Activated T-cell treated with anti-CD3 and anti-CD28 coated beads for 48 hours (primary cell): Measurements from ENCODE around the gene MED8.

Source experiments
- DNase-seq: peaks from one replicate; pipeline ENCODE4 v3.0.0-alpha.2; 2020; ENCODE audit warnings: low read depth

The MED8 gene

DNA sequence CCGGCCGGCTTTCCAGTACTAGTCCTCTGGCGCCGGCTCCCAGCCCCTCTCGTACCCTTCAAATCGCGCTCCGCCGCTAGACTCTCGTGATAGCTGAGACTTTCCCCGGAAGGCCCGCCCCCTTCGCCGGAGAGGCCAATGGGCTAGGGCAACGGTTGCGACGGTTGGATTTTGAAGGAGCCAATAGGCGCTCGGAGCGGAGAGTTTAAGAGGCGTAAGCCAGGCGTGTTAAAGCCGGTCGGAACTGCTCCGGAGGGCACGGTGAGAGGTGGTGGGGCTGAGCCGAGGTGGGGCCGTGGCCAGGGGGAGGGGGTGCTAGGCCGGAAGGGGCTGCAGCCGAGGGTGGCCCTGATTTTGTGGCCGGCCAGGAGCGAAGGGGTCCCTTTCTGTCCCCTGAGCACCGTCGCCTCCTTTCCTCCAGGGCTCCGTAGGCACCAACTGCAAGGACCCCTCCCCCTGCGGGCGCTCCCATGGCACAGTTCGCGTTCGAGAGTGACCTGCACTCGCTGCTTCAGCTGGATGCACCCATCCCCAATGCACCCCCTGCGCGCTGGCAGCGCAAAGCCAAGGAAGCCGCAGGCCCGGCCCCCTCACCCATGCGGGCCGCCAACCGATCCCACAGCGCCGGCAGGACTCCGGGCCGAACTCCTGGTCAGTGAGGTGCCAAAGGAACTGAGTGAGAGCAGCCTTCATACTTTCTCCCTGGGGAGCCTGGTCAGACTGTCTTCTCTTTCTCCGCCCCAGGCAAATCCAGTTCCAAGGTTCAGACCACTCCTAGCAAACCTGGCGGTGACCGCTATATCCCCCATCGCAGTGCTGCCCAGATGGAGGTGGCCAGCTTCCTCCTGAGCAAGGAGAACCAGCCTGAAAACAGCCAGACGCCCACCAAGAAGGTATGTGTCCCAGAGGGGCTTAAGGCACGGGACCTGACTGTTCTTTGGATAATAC lies 30.6 kb downstream of the MED8 start, which contains the start of gene CDC20:
Gene CDC20, plus strand, starts transcription at position 236 of the 948 bp plus-strand sequence. Its CDS starts 235 bp downstream, at position 471.
- peak; percentile 99 for DNase-seq

DNA sequence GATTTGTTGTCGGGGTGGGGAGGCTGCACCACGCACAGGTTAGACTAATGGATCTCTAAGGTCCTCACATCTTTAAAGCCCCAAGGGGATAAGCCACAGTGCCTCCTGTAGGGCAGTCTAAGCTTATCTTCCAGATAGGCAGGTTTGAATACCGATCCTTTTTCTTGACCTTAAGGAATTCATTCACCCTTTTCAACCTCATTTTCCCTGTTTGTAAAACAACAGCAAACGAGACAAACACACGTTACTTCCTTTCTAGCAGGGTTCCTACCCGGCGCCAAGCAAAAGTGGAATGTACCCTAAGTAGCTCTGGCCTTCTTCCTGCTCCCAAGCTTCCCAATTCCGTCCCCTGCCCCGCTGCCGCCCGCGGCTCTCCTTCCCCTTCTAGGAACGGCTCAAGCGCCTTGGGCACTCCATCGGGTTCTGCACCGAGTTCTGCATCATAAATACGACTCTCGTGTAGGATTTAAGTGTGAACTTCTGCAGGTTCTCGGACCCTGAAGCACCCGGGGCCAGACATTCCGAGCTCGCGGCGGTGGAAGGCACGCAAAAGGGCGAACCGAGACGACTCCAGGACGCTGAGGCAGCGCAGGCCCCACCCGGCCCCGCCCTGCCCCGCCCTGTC lies 31.4 kb downstream of the MED8 start:
- no peak for DNase-seq

DNA sequence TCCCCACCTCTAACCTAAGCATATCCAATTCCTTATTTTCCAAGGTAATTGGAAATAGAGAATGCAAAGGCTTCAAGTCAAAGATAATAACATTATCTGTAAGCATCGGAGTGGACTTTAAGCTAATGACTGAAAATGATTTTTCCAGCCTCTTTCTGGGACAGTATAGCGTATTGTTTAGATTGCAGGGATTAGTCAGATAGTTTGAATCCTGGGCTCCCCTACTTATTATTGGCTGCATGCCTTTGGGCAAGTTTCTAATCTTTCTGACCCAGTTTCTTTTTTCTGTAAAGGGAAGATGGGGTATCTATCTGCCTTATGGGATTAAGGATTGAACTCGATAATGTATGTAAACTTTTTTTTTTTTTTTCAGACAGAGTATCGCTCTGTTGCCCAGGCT lies 32.3 kb downstream of the MED8 start:
- no peak for DNase-seq

DNA sequence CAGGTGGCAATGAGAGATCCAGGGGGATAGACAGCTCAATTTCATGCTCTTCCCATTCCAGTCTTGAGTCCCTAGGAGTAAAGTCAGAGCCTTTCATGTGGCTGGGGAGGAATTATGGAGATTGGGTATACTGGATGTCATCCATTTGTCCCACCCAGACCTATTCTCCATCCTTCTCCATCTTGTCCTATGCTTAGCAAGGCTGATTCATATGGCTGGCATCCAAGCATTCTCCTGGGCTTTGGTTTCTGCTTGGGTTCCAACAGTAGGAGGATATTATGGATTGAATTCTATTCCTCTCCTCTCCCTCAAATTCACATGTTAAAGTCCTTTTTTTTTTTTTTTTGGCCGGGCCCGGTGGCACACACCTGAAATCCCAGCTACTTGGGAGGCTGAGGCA lies 34.7 kb downstream of the MED8 start:
- DNase-seq, result no peak

DNA sequence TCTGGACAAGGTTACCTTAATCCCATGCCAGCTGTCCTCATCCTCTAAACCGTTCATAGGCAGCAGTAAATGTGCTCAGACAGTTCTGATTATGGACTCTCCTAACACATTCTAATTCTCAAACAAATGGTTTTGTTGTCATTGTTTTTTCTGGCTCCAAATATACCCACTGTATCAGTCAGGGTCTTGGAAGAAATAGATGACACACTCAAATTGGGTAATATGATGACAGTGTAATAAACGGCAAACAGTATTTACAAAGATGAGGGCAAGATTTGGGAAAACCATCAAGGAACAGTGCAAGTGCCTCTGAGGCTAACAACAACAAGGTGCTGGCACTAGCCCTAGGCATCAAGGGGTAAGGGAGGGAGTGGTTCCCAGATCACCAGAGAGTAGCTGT lies 35.1 kb downstream of the MED8 start:
- DNase-seq, result no peak

DNA sequence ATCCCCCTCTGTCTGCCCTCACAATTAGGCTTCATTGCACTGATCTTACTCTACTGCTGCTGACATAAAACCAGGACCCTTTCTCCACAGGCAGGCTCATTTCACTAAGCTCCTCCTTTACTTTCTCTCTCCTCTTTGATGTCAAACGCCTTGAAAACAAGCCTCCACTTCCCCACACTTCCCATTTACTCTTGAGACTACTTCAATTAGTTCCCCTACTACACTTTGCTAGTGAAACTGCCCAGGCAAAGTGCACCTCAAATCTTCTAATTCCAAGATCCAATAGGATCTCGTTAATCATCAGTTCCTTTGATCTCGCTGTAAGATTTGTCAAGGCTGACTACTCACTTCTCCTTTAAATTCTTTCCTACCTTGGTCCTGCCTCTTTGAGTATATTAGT lies 36.7 kb downstream of the MED8 start:
- DNase-seq, result no peak

DNA sequence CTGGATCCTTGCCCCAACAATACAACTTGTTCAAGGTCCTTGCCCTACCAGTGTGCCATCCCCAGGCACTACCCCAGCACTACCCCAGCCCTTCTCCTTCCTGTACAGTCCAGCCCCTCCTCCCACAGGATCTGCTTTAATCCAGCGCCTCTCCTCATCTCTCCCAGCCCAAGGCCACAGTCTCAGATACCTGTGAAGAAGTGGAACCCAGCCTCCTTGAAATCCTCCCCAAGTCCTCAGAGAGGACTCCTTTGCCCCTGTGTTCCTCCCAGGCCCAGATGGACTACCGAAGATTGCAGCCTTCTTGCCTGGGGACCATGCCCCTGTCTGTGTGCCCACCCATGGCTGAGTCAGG lies 37.3 kb downstream of the MED8 start:
- no peak for DNase-seq

DNA sequence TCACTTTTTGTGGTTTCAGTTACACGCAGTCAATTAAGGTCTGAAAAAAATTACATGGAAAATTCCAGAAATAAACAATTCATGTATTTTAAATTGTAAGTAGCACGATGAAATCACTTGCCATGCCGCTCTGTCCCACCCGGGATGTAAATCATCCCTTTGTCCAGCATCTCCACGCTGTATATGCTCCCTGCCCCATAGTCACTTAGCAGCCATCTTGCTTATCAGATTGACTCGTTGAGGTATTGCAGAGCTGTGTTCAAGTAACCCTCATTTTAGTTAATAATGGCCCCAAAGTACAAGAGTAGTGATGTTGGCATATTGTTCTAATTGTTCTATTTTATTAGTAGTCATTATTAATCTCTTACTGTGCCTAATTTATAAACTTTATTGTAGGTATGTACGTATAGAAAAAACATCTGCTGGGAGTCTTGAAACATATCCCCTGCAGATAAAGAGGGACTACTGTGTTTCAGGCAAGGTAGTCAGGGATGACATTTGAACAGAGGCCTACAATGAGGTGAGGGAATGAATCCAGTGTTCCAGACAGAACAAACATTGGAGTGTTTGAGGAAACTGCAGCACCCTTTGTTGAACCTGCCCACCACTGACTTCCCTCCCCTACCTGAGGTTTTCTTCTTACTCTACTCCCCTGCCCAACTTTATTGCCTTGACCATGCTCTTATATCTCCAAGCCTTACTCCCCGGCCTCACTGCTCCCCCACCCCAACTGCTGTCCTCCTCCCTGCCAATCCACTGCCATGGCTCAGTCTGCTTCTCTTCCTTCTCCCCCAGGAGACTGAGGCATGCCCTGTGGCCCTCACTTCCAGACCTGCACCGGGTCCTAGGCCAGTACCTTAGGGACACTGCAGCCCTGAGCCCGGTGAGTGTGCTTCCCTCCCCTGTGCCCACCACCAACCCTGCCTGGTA lies 37.9 kb downstream of the MED8 start:
- DNase-seq, result no peak

DNA sequence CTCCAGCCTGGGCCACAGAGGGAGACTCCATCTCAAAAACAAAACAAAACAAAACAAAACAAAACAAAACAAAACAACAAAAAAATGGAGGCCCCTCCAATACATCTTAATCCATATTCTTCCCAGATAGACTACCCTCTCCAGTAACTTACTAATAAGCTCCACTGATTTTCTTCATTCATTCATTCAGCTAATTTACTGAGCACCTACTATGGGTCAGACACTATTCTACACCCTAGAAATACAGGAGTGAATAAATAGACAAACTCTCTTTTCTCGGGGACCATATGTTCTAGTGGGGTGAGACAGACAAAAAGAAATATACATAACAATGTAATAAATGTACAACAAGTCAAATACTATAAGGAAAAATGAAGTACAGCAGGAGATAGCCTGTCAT lies 38.6 kb downstream of the MED8 start:
- no peak for DNase-seq

DNA sequence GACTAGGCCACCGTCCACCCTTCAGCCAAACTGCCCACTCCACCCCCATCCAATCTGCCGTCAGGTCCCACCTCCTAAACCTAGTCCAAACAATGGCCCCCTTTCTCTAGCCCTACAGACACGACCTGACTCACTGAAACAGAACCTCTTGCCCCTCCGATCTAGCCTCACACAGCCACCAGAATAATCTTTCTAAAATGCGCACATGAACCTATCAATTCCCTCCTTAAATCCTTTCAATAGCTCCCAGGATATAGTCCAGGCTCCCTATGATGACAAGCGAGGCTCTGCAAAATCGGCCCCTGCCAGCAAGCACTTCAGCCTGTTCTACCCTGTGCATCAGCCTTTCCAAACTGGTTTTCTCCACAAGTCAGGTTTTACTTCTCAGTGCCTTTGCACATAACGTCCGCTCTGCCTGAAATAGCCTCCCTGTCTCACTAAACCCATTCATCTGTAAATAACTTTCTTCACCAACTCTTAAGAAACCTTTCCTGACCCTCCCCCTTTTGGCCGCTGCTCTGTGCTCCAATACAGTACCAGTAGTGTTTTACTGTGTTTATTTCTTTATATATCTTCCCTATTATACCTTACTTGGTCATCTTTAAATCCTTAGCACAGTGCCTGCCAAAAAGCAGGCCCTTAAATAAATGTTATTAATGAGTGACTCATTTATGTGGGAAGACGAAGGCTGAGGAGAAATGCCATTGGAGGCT lies 39.9 kb downstream of the MED8 start:
- no peak for DNase-seq

DNA sequence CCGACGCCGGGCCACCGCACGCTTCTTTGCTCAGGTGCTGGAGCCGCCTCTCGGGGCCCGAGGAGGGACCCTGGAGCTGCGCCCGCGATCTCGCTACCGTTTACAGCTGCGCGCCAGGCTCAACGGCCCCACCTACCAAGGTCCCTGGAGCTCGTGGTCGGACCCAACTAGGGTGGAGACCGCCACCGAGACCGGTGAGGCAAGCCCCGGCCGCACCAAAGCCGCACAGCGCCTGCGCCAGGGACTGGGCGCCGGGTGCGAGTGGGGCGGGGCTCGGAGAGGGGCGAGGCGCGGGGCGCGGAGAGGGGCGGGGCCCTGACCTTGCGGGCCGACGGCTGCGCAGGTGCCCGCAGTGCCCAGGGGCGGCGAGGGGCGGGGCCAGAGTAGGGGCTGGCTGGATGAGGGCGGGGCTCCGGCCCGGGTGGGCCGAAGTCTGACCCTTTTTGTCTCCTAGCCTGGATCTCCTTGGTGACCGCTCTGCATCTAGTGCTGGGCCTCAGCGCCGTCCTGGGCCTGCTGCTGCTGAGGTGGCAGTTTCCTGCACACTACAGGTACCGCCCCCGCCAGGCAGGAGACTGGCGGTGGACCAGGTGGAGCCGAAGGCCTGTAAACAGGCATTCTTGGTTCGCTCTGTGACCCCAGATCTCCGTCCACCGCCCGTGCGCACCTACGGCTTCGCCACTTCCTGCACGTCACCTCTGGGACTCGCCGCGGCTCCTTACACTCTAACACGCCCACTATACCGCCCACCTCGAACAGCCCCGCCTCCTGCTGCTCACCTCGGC lies 40.6 kb downstream of the MED8 start:
- DNase-seq, result peak; percentile 32

DNA sequence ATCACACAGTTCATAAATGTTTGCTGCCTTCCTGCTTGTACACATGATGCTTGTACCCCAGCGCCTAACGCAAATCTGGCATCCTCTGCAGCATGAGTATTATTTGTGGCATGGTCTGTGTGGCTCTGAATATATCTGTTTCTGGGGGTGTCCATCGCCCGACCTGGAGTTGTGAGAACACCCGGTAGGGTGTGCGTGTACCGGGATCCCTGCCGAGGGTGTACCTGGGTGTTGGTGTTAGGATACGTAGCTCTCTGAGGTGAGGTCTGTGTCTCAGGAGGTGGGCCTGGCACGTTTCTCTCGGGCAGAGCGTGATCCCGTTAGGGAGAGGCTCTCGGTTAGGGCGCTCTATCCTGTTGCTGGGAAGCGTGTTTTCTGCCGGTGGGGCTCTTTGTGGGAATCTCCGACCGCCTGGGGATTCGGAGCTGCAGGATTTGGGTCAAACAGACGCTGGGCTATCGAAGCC lies 41.2 kb downstream of the MED8 start:
- no peak for DNase-seq

DNA sequence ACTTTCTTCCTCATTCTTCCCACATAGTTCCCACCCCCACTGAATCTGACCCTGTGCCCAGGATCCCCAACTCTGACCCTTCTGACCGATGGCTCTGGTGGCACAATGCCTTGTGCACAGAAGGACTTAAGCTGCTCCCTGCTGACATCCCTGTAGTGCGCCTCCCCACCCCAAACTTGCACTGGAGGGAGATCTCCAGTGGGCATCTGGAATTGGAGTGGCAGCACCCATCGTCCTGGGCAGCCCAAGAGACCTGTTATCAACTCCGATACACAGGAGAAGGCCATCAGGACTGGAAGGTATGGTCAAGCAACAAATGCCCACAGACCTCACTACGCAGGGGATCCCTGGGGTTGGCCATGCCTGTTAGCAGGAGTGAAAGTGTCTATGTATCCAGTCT lies 43.0 kb downstream of the MED8 start:
- no peak for DNase-seq

DNA sequence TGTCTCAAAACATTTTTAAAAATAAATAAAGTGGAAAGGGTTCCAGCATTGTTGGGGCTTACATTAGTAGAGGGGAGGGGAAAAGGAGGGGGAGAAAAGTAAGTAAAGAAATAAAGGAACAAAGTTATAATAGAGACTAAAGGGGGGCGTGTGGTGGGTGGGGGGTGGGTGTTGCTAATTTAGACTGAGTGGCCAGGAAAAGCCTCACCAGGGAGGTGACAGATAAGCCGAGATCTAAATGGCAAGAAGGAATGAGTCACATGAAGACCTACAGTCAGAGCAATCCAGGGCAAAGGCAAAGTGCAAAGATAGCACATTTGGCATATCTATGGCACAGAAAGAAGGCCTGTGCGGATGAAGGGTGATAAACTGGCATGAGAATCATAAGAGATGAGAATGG lies 44.5 kb downstream of the MED8 start:
- DNase-seq, result no peak

DNA sequence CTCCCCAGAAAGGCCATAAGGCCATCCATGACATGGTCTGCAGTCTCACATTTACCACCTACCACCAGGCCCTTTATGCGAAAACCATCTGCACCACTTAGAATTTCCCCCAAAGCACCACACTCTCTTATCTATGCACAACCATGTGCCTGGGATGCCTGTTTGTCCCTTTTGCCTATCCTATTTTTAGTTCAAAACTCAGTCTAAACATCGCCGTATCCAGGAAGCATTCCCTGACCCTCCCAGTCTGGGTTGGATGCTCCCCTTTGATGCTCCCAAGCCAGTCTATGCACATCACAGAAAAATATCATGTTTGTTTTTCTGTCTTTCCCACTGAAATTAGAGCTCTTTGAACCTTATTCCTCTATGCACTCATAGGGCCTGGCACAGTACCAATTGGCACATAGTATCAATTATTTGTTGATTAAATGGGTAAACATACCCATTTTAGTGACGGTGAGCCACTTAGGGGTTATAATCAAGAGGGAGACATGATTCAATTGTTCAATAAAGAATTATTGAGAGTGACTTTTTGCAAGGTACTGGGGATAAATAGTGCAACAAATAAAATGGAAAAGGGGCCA lies 45.2 kb downstream of the MED8 start:
- DNase-seq, result no peak

DNA sequence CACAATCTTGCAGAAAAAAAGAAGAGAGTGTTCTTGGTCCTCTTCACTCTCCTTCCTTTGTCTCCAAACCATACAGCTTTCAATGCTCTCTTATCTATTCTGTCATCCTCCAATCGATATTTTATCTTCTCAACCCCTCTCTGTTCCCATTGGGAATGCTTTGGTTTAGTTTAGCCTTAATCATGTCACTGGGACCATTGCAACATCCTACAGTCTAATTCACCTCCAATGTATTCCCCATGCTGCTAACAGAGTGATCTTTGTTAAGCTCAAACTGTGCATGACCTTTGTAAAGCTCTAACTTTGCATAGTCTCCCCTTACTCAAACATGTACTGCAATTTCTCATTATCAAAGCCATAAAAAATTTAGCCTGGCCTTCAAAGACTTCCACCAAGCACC lies 49.0 kb downstream of the MED8 start:
- DNase-seq, result no peak

DNA sequence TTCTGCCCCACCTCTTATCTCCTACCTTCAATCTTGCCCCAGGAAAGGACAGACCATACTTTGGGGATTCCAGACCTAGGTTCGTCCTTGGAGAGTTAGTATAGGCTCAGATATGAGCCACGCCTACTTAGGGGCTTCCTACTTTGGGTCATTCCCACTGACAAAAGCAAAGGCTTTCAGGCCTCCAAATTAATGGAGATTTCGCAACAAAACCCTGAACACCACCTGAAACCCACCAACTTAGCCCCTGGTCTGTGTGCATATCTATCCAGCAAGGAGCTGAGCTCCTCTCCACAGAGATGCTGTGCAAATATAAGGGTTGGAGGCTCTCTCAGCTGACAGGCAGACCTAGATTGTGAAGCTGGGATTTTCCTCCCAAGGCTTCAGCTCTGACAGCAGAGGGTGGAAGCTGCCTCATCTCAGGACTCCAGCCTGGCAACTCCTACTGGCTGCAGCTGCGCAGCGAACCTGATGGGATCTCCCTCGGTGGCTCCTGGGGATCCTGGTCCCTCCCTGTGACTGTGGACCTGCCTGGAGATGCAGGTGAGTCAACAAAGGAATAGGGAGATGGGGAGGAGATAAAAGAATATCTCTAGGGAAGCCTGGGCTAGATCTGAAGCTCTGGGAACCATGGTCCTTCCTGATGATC lies 49.9 kb downstream of the MED8 start:
- no peak for DNase-seq

DNA sequence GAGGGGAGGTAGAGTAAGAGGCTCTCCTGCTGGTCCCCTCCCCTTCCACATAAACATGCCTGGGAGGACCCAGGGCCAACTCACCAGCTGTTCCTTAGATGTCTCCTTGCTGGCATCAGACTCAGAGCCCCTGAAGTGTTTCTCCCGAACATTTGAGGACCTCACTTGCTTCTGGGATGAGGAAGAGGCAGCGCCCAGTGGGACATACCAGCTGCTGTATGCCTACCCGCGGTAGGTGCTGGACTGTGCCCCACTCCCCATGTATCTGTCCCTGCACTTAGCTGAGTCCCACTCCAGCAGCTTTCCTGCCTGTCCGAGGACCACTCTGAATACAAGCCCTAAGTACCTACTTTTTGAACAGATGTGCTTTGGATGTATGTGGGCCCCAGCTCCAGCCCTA lies 51.6 kb downstream of the MED8 start:
- DNase-seq, result no peak

DNA sequence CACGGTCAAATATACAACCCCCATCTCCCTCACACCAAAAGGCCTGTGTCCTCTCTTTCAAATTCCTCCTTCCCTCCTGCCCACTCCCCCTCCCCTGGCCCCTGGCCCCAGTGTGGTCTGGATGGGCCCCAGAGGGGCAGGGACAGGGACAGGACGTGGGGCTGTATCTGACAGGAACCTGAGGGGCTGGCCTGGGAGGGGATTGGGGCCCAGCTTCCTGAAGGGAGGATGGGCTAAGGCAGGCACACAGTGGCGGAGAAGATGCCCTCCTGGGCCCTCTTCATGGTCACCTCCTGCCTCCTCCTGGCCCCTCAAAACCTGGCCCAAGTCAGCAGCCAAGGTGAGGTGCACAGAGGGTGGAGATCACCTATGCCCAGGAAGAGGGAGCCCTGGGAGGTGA lies 52.0 kb downstream of the MED8 start, which contains the start of gene MPL:
Gene MPL, plus strand, starts transcription at position 231 of the 400 bp plus-strand sequence. Its CDS starts 31 bp downstream, at position 262.
- DNase-seq, result no peak
